KBM-7 (cell line): Measurements from ENCODE around the gene WDR72.
"Not testable (repeated sequence)": the region's sequence is repeated elsewhere in the genome, so short reads cannot be mapped to it uniquely, and the experiment has no call there.

Experiments
- DNase-seq: peaks from one replicate; pipeline ENCODE4 v3.0.0-alpha.2; 2015
- in situ Hi-C: fragments of 300-500 bp; cut with MboI; formaldehyde crosslinking; loops from 2 replicates; pipeline ENCODE4 v1.14.3; 2020; ENCODE audit warnings: low sequenced_read_pairs, low pct_unique_long_range_greater_than_20kb, mixed read lengths

The WDR72 gene

DNA sequence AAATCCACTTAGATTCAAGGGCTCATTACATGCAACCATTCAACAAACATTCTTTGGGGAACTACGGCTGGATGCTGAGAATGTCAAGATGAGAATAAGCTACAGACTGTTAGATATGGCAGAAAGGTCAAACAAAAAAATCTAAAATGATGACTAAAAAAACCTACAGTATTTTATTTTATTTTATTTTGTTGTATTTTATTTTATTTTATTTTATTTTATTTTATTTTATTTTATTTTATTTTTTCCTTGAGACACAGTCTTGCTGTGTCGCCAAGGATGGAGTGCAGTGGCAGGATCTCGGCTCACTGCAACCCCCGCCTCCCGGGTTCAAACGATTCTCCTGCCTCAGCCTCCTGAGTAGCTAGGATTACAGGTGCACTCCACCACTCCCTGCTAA, 46.2 kb downstream of the WDR72 start:
- no peak for DNase-seq
- in situ Hi-C loops: no loop called here

DNA sequence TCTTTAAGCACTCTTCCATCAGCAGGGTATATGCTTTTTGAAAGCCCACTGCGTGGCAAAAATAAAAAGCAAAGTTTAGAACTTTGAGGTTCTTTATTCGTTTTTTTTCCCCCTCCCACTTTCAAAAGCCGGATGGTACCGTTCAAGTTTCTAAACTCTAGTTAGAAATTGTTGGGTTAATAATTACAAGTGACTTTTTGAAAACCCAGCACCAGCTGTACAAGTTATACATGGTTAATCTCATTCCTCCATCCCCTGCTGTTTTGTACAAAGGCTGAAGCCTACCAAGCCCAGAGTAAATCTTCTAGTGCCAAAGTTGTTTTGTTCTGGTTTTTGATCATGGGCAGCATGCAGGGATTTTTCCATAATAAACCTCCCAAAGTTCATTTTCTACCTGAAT, 48.6 kb downstream of the WDR72 start:
- in situ Hi-C loops: no loop called here
- DNase-seq: no peak

DNA sequence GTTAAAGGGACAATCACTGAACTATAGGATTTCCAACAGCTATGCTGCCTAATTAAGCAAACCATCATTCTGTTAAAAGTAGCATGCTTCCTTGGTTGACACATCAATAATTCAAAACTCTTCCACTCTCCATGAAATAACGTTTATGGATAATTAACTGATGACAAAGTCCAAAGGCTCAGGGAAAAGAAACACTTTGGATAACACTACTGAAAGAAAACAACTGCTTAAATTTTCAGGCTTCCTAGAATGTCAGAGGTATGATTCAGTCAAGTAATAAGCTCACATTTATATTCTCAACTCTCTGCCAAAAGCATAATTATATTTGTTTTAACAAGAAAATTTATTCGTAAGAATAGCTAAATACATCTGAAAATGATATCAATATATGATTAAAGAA, 49.6 kb downstream of the WDR72 start:
- in situ Hi-C loops: no loop called here
- no peak for DNase-seq

DNA sequence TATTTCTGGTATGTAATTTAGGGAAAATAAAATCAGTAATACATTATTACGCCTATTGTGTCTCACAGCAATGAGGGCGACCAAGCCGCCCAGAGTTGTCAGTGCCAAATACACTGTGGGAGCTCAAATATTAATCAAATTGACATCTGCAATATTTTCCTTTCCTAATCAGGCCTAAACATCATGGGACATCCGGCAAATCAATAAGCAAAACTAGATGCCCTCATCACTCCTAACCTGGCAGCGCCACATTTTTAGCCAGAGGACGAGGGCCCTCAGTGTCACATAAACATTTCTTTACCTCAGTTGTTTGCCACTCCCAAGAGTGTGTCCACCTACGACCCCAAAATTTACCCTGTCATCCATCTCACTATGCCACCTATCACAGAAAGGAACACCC, 64.1 kb downstream of the WDR72 start:
- DNase-seq: no peak
- in situ Hi-C loops: no loop called here

DNA sequence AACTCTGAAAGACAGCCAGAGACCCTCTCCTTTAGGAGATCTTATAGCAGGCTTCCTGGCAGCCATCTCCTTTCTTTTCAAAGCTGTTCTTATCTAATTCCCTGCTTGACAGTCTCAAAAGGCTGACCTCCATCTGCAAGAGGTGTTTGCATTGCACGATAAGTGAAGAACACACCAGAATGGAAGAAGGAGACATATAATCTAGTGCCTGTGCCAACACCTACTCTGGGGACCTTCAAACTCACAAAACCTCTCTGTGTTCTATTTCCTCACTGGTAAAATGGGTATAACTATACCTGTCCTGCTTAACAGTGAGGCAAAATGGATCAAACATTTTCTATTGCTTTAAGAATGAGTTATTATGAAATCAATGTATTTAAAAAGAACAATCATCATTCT, 65.0 kb downstream of the WDR72 start:
- in situ Hi-C loops: no loop called here

DNA sequence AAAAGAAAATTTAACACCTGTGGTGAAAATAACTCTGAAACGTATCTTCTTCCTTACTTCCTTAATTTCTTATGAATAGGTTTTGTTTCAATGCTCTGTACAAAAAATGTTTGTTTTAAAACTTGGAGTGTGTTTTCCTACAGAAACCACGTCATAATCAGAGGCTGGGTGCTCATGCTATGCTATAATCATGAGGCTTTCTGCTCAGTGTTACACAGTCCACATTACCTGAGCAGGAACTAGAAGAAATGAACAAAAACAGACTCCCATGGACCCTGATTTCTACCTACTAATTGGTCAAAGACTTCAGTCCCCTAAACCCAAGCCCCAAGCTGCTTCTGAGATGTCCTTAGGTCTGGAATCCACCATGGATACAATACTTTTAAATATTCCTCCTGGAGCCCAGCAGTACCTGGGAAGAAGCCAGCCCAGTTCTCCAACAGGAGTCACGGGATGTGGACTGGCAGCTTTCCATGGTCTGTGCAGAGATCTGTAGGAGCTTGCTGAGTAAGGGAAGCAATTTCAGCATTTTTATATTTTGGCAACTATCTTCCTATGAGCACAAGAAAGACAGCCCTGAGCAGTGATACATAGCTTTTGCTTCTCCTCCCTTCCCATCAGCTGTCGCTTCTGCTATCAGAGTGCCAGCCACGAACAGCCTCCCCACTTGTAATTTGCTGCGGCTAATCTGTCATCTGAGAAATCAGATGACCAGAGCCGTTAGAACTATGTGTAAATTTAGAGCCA, 65.6 kb downstream of the WDR72 start:
- DNase-seq: no peak

More for the DNA sequence above, 65.0 kb downstream of the WDR72 start:
- no peak for DNase-seq

DNA sequence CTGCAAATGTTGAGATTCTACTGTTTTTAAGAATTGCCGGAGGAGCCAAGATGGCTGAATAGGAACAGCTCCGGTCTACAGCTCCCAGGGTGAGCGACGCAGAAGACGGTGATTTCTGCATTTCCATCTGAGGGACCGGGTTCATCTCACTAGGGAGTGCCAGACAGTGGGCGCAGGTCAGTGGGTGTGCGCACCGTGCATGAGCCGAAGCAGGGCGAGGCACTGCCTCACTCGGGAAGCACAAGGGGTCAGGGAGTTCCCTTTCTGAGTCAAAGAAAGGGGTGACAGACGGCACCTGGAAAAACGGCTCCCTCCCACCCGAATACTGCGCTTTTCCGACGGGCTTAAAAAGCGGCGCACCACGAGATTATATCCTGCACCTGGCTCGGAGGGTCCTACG, 75.3 kb downstream of the WDR72 start:
- DNase-seq, in situ Hi-C loops: not testable (repeated sequence)

More for the DNA sequence above, 65.6 kb downstream of the WDR72 start:
- in situ Hi-C loops: no loop called here

DNA sequence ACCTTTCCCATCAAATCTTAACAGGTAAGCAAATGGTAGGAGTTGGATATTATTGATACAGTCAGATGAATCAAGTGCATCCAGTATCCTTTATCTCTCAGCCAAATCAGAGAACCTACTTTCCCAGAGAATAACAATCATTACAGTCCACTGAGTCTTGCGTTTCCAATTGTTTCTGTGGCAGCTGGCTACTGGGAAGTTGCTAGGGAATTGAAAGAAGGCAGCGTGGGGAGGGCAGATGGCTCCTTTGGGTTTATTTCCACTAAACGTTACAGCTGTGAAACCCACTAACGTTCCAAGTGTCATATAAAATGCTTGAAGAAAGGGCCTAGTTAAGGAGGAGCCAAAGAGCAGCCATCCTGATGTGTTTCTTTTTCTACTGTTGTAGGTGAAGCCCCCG, 78.4 kb downstream of the WDR72 start:
- in situ Hi-C loops: no loop called here
- no peak for DNase-seq

DNA sequence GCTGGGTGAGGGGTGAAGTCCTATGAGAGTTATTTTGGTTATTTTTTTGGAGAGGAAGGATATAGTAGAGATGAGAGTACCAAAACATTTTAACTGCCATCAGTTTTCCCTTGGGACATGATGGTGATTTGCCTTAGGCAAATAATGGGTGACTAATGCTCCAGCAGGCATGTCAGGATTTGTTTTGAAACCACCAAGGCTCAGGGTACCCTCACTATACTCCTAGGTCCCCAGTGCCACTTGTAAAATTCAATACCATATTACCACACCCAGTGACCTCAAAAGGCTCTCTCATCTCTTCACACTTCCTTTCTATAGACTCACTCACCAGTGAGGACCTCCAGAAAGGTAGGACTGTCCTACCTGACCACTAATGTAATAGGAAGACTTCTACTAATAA, 83.6 kb downstream of the WDR72 start:
- in situ Hi-C loops: no loop called here
- no peak for DNase-seq

DNA sequence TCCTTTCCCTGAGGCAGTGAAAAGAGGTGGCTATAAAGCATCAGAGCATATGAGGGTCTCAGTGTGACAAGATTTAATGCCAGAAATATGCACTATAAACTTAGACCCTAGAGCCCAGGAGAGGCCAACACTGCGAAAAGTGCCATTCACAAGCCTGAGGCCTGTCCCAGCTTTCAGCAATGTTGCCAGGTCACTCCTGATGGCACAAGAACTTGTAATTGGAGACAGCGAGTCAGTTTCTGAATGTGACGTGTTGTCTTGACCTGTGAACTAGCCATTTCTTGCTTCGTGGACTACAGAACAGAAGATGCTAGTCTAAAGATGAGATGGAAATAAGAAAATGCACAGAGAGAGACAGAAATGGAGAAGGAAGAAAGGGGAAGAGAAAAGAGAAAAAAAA, 87.9 kb downstream of the WDR72 start:
- no peak for DNase-seq
- in situ Hi-C loops: no loop called here

DNA sequence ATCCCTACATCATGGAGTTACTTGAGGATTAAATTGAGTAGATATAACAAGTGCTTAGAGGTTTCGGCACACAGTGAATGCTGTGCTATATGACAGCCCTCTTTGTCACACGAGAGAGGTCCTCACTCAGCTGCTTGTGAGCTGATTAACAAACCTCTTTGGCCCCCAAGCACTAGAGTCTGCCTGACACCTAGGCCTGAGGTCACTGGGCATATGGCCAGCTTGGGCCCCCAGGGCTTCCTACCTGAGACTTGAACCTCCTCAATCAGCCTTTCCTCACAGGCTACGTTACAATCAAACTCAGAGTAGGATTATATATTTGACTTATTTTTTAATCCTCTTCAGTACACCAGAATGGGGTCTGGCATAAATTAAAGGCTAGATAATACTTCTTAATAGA, 88.8 kb downstream of the WDR72 start:
- DNase-seq: no peak
- in situ Hi-C loops: no loop called here

DNA sequence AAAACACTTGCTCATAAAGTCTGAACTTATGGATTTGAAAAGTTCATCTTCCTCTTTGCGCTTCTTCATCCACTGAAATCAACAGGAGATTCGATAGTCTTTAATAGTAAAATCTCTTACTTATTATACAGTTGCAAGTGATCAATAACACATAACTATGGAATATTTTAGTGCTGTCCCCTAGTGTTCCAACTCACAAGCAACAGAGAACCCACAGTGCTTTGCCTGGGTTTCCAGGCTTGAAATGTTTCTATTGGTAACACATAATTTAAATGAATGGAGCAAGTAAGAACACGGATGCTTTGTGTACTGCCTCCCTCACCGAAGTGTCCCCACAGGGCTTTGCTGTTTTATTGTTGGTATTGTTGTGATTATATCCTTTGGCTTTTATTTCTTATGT, 93.5 kb downstream of the WDR72 start:
- no peak for DNase-seq
- in situ Hi-C loops: no loop called here

DNA sequence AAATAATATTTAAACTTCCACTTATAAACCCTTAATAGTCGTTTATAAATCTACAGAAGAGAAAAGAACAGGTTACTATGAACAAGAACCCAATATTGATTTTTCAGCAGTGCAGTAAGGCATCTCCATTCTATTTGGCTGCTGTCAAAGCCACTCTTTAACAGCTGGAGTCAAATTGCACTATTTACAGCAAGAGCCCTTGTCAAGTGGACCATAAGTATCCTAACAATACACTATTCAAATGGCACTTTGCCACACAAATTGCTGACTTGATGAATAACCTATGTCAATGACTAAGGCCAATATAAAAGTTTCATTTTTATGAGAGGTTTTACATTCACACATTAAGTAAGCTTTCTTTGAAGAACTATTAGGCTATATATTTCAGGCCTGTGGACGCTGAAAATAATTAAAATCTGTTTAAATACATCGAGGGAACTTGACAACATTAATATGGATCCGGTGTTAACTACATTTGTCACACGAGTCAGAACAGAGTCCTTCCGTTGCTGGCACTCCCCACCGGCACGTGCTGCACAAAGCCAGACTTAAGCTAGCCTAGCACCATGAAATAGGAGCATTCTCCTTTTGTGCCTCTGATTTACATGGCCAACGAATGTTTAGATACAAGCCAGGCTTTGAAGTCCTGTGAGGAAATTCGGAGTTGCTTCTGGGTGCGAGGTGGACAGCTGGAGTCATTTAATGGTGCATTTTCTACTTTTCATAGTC, 100.5 kb downstream of the WDR72 start:
- DNase-seq: no peak
- in situ Hi-C loops: no loop called here

DNA sequence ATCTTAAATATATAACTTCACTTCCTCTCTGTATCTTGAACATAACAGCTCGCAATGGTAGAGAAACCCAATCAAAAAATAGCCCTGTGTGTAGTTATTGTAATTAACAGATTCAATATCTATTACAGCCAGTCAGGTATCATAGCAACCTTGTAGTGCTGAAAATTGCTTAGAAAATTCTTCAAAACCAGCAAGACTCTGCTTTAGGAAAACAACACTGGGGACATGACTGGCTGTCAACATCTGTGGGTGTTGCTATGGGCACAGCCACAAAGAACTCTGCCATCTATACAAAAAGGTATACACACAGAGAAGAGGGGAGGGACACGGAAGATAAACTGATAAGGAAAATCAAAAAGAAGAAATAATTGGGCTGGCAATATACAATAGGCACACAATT, 101.2 kb downstream of the WDR72 start:
- no peak for DNase-seq
- in situ Hi-C loops: no loop called here

DNA sequence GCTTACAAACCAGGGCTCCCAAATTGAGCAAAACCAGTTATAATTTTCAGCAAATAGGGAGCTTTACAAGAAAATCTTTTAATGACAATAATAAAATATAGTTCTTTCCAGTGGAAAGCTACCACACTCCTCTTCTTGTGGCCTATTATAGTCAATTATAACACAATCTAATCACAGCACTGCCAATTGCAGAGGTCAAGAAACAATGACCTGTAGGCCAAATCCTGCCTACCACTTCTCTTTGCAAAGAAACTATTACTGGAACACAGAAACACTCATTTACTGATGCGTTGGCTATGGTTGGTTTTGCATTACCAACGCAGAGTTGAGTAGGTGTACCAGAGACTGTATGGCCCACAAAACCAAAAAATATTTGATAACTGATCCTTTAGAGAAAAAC, 110.5 kb downstream of the WDR72 start:
- in situ Hi-C loops: no loop called here
- DNase-seq: no peak

DNA sequence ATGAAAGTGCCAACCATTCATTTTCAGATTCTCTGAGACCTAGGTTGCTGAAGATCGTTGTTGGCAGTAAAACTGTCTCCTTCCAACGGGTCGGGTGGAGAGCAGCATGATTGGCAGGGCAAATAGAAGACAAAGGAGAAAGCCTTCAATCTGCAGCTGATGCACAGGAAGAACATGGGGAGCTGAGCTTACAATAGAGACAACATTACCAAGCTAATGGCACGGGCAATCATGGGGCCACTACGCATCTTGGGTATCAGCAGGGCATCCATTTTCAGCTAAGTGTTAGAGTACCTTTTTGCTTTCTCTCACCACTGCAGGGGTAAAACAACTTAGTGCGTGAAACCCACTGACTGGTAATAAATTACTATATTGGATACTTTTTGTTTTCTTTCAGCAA, 114.8 kb downstream of the WDR72 start:
- DNase-seq: no peak
- in situ Hi-C loops: no loop called here

DNA sequence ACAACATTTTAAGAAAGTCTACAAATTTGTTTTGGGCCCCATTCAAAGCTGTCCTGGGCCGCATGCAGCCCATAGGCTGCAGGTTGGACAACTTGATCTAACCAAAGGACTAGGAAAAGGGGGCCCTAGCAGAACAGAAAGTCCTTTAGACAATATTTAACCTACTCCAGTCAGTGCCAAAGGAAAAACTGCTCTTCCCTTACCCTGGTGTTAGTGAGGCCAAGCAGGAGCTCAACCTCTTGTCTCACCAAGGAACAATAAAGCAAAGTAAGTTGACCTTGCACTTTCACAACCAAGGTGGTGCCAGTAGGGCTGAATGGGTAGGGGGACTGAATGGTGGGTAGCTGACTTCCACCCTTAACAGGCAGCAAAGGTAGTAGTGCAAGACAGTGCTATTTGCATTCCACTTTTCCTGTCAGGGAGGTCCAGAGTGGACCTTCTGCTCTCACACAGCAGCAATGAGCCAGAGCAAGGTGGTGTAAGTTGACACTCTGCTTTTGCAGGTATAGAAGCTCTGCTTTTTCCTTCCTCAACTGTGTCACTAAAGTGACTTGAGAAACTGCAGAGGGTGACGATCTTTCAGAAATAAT, 124.9 kb downstream of the WDR72 start:
- in situ Hi-C loops: no loop called here
- no peak for DNase-seq

DNA sequence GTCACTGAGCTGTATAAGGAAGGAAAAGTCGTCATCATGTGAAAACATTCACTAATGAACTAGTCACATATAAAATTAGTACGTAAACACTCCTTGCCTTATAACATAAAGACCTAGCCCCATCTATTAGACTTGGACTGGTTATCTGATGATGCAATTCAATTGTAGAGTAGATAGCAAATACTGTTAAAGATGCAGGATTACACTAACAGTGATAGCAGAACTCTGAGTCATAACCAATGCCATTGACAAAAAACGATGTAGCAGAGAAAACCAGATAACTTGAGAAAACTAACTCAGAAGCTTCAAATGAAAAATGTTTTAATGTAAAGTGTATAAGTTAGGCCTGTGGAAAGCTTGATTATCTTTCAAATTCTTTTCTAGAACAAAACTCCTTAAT, 132.2 kb downstream of the WDR72 start:
- in situ Hi-C loops: no loop called here
- no peak for DNase-seq

DNA sequence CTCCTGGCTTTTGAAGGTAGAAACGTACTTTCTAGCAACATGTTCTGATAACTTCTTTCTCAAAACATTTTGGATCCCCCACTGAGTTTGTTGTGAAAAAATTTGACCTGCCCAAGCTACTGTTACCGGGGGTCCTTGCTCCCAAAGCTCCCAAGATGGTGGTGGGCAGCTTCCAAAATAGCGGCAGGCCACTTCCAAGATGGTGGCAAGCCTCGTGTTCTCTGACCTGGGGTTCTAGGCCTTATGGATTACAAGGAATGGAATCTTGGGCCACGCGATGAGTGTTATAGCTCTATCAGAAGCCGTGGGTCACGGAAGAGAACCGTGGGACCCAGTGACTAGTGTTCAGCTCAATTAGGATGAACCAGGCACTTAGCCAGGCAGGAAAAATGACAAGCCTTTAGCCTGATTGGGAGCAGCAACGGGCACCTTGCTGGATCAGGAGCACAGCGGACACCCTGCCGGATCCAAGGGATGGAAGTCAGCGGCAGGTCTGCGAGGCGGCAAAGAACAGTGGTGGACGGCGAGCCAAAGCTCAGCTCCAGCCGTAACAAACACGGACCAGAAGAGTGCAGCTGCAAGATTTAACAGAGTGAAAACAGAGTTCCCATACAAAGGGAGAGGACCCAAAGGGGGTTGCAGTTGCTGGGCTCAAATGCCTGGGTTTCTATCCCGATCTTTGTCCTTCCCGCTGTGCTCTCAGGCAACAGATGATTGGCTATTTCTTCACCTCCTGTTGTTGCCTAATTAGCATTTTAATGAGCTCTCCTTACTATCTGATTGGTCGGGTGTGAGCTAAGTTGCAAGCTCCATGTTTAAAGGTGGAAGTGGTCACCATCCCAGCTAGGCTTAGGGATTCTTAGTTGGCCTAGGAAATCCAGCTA, 133.3 kb downstream of the WDR72 start:
- in situ Hi-C loops: no loop called here
- DNase-seq: no peak

DNA sequence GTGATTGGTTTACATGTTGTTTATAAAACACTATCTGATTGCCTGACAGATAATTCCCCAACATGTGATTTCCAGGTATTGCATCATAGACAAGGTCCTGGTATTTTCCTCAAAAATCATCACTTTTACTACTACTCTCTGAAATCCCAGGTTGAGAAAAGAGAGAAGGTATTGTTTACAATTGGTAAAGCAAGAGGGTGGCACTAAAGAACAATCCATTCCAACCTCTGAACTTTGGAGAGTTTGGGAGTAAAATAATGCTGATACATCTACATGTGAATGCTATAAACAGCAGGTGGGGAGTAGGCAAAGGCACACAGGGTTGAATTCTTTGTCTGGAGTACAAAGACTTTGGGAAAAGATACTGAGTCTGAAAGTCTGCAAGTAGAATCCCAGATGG, 134.2 kb downstream of the WDR72 start:
- DNase-seq: no peak
- in situ Hi-C loops: no loop called here
